GM06990 (cell line): ENCODE measurements around the gene TRIB2.

ENCODE experiments used
- DNase-seq: peaks from one replicate; pipeline ENCODE4 v3.0.0-alpha.2; 2011; ENCODE audit not compliant: insufficient read length; ENCODE audit errors: extremely low read depth
- H3K27me3 ChIP-seq: replicated peaks from 2 replicates; pipeline ENCODE4 v1.6.0; 2011; ENCODE audit warnings: low read length; ENCODE audit not compliant: control insufficient read depth, insufficient read depth
- H3K36me3 ChIP-seq: 2 replicates; pipeline ENCODE4 v1.5.1; 2011; ENCODE audit warnings: low read length; ENCODE audit not compliant: control insufficient read depth, insufficient read depth
- H3K4me3 ChIP-seq: replicated peaks from 2 replicates; pipeline ENCODE4 v1.5.1; 2011; ENCODE audit warnings: low read depth, mild to moderate bottlenecking, control low read depth, low read length
- TF ChIP-seq, protein P1 (sequence below): IDR thresholded peaks from 2 replicates; pipeline ENCODE4 v1.5.1; 2011; ENCODE audit warnings: low read length, control low read depth, mild to moderate bottlenecking, inconsistent platforms; ENCODE audit not compliant: insufficient read depth, poor library complexity, severe bottlenecking

TRIB2 gene

DNA sequence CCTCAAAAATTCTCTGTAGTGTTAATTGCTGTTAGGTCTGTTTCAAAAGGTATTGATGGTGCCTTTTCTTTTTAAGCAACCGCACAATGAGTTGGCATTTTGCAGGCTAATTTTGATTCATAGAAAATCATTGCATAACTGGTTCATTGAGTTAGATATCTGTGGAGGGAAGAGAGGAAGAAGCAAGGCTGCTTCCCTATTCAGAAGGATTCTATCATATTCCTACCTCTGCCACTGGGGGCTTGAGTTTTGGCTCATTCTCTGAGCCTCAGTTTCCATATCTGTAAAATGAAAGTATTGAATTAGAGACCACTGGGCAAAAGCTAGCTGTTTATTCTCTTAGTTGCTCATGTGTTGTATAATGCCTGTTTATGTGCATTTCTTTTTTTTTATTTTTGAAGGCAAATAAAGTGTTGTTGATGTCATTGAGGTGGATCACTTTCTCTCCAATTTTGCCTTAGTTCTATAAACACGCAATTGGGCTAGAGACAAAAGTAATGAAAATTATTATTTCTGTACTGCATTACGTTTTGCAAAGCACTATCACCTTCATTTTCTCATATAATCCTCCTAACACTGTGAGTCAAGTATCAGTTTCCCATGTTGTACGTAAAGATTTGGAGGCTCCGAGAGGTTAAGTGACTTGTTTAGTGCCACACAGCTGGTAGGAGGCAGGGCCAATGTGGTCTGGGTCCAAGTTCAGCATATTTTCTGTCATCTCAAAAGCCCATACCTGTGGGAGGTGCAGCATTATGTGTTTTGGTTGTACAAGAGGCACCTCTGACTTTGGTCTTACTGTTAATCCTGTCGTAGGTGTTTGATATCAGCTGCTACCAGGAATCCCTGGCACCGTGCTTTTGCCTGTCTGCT is 5.9 kb downstream of the TRIB2 start:
- TF ChIP-seq, protein P1, sequence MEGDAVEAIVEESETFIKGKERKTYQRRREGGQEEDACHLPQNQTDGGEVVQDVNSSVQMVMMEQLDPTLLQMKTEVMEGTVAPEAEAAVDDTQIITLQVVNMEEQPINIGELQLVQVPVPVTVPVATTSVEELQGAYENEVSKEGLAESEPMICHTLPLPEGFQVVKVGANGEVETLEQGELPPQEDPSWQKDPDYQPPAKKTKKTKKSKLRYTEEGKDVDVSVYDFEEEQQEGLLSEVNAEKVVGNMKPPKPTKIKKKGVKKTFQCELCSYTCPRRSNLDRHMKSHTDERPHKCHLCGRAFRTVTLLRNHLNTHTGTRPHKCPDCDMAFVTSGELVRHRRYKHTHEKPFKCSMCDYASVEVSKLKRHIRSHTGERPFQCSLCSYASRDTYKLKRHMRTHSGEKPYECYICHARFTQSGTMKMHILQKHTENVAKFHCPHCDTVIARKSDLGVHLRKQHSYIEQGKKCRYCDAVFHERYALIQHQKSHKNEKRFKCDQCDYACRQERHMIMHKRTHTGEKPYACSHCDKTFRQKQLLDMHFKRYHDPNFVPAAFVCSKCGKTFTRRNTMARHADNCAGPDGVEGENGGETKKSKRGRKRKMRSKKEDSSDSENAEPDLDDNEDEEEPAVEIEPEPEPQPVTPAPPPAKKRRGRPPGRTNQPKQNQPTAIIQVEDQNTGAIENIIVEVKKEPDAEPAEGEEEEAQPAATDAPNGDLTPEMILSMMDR = no peak
- no peak for DNase-seq
- H3K27me3 ChIP-seq = peaks cover 1% of the 10 kb centered on the region
- no peaks in the 10 kb centered on the region for H3K36me3 ChIP-seq
- no peak overlapping the region for H3K4me3 ChIP-seq

DNA sequence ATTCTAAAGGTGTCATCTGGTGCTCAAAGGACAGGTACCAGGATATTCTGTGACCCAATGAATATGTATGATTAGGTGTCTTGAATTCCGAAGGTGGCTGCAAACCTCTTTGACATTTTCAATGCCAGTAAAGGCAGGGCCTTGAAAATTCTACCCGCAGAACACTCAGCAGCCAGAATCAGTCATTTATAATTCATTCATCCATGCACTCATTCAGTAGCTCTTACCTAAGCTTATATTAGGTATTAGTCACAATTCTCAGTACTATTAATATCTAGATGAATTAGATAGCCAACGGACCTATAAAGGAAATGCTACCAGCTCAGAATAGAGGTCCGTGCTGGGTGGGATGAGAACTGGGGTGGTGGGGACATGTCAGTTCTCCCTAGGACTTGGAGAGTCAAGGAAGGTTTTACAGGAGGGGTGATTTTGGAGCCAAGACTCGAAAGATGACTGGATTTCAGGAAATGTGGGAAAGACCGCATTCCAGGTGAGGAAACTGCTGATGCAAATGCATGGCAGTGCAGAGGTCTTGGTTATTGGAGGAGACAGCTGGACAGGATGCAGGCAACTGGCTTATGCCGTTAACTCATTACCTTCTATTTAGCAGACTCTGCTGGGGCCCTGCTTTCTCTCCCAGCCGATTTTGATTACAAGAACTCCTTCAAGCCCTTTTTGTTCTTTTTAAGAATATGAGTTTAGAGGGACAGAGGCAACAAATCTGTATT is 7.2 kb downstream of the TRIB2 start:
- DNase-seq = no peak
- TF ChIP-seq, protein P1 = no peak
- Histone ChIP-seq H3K36me3 (no peaks in the 10 kb centered on the region), H3K27me3 (peaks cover under 1% of the 10 kb centered on the region), H3K4me3 (no peak overlapping the region)

DNA sequence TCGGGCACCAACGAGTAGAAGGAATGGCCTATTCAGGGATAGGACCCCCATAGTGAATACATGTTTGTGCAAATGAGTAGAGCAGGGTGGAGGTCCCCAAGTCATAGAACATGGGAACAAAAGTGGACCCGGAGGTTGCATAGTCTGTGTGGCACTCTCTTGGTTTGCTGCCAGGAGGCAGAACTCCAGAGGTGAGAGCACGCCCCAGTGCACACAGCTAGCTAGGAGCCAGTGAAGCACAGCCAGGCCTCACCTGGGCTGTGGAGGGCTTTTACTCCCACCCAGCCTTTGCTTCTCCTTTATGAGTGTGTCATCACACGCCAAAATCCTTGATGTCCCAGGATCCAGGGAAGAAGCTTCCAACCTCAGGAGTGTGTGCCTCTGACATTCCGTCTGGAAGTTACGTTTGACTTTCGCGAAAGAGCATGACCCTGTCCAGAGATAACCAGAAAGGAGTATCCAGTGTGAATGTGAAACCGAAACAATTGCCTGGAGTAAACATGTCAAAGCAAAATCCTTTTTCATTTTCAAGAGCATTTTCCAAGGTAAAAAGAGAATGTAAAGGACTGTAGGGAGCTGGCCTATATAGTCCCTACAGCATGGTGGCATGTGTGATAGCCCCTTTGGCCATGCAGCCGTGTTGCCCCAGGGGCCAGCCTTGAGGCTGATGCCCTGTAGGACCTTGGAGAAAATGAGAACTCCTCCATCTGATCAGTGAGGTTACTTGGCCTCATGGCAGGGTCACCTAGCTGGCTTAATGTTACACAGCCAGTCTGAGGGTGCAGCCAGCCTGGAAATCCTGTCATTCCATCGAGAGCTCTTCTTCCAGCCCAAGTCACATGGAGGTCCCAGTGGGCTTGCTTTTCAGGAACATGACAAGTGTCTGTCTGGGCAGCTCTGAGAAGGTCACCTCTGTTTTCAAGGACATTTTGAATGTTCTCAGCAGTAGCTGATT is 8.8 kb downstream of the TRIB2 start:
- TF ChIP-seq, protein P1 = no peak
- H3K4me3 ChIP-seq = no peak overlapping the region
- H3K27me3 ChIP-seq = no peaks in the 10 kb centered on the region
- no peaks in the 10 kb centered on the region for H3K36me3 ChIP-seq
- no peak for DNase-seq

DNA sequence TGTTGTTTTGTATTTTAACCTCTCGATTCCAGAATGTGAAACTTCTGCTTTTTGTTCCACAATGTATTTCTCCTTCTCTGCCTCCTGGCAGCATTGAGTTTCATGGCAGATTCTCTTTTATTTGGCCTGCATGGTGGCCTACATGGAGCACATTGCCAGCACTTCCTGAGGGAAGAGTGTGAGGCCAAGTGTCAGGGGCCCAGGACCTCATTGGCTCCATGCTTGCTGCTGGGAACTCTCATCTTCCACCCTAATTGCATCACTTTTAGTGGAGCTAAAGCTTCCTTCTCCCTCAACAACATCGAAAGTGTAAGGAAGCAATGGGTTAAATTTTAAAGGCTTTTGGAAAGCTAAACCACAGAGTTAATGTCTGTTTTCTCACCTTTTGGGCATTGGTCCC is 9.5 kb downstream of the TRIB2 start:
- DNase-seq = no peak
- TF ChIP-seq, protein P1 = no peak
- Histone ChIP-seq H3K4me3 (no peak overlapping the region), H3K27me3 (no peaks in the 10 kb centered on the region), H3K36me3 (no peaks in the 10 kb centered on the region)

DNA sequence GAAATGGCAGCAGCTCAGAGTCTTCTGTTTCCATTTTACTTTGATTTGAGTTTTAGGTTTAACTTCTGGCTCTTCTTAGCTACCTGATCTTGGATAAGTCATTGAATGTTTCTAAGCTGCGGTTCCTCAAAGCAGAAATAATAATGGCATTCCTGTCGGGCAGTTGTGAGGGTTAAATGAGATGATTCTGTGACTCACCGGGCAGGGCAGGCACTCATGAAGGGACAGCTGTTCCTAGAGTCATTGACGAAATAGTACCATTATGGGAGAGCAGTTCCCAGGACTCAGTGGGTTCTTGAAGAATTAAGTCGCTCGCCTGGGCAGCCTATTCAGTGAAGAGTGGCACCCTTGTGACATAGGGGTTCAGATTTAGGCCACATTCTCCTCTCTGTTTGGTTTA is 10.3 kb downstream of the TRIB2 start:
- DNase-seq = no peak
- no peaks in the 10 kb centered on the region for H3K27me3 ChIP-seq
- no peak overlapping the region for H3K4me3 ChIP-seq
- H3K36me3 ChIP-seq = no peaks in the 10 kb centered on the region
- TF ChIP-seq, protein P1 = no peak
